Endothelial cell of umbilical vein (primary cell): ENCODE data around the gene RFLNA. TPM values are rescaled to one million over a fixed set of nuclear protein-coding genes. Genes with fewer than 3 reads are reported as not detected.

ENCODE experiments used
- BruUV-seq: library from RNA; stranded (reverse); fragments of 400-500 nt; replicated peaks from 2 replicates; lab custom pipeline; 2021; lab: Mats Ljungman, UMichigan
- CTCF ChIA-PET: fragments of 300-600, 350-600 bp; sonication (Branson Sonifier 250); formaldehyde crosslinking; loops from one replicate; lab custom pipeline; 2021; ENCODE audit warnings: antibody characterized with exemption, inconsistent platforms; lab: Charles Lee
- POLR2A ChIA-PET: fragments of 300-600, 350-600 bp; sonication (Branson Sonifier 250); formaldehyde crosslinking; loops from one replicate; lab custom pipeline; 2021; ENCODE audit warnings: antibody characterized with exemption, inconsistent platforms; lab: Charles Lee
- DNase-seq: peaks from one replicate; pipeline ENCODE4 v3.0.0-alpha.2; 2011; ENCODE audit warnings: low read depth, low spot score
- FAIRE-seq: peaks from 2 replicates; lab custom pipeline; 2011; peaks lifted over from hg19 to GRCh38; lab: Jason Lieb, UNC
- H2AFZ ChIP-seq: 2 replicates; pipeline ENCODE4 v1.6.0; 2012; ENCODE audit warnings: low read depth, low read length, control low read depth, inconsistent platforms
- H3K27ac ChIP-seq: 2 replicates; pipeline ENCODE4 v1.5.1; 2011; ENCODE audit warnings: low read depth, mild to moderate bottlenecking, control low read depth, low read length, moderate library complexity; ENCODE audit not compliant: insufficient read depth
- H3K27me3 ChIP-seq, 2 experiments: 2 replicates each; pipeline versions ENCODE4 v1.6.0 to v1.6.1; 2011; ENCODE audit warnings: low read length in 2 of 2, mixed read lengths in 1 of 2; ENCODE audit not compliant: control insufficient read depth in 2 of 2, insufficient read depth in 2 of 2
- H3K36me3 ChIP-seq, 2 experiments: 2 replicates in 1 of 2; 3 replicates in 1 of 2; pipeline ENCODE4 v1.5.1; 2011; ENCODE audit warnings: low read length in 2 of 2, mild to moderate bottlenecking in 1 of 2, moderate library complexity in 1 of 2; ENCODE audit not compliant: control insufficient read depth in 2 of 2, insufficient read depth in 2 of 2; ENCODE audit errors: extremely low read depth in 1 of 2
- H3K4me1 ChIP-seq: 3 replicates; pipeline ENCODE4 v1.5.1; 2011; ENCODE audit warnings: mild to moderate bottlenecking, low read length; ENCODE audit not compliant: control insufficient read depth, insufficient read depth; ENCODE audit errors: extremely low read depth
- H3K4me2 ChIP-seq: 2 replicates; pipeline ENCODE4 v1.6.1; 2011; ENCODE audit warnings: low read length, control low read depth, mixed read lengths; ENCODE audit not compliant: insufficient read depth
- H3K4me3 ChIP-seq, 3 experiments: fragments of 200-600 bp in 1 of 3; sonication (generic), shearing (Covaris generic) in 1 of 3; replicated peaks in 1 of 3; 2 replicates each; pipeline ENCODE4 v1.5.1; 2011 to 2016; ENCODE audit warnings: control low read depth in 3 of 3, low read length in 3 of 3, mild to moderate bottlenecking in 2 of 3, inconsistent platforms in 1 of 3, low read depth in 1 of 3, moderate library complexity in 1 of 3; ENCODE audit not compliant: insufficient read depth in 1 of 3
- H3K79me2 ChIP-seq: 2 replicates; pipeline ENCODE4 v1.6.0; 2012; ENCODE audit warnings: low read length, inconsistent platforms; ENCODE audit not compliant: control insufficient read depth, insufficient read depth
- H3K9ac ChIP-seq: replicated peaks from 2 replicates; pipeline ENCODE3; 2011; ENCODE audit warnings: low read length, control low read depth; ENCODE audit not compliant: insufficient read depth; ENCODE audit errors: extremely low read depth
- H3K9me1 ChIP-seq: replicated peaks from 3 replicates; pipeline ENCODE4 v1.6.0; 2011; ENCODE audit warnings: mild to moderate bottlenecking, low read length; ENCODE audit not compliant: control insufficient read depth, insufficient read depth; ENCODE audit errors: extremely low read depth
- H3K9me3 ChIP-seq: replicated peaks from 2 replicates; pipeline ENCODE4 v1.5.1; 2012; ENCODE audit warnings: low read length, inconsistent platforms; ENCODE audit not compliant: control insufficient read depth, insufficient read depth
- H4K20me1 ChIP-seq: replicated peaks from 2 replicates; pipeline ENCODE3; 2011; ENCODE audit warnings: mild to moderate bottlenecking, low read length; ENCODE audit not compliant: control insufficient read depth, insufficient read depth; ENCODE audit errors: extremely low read depth
- CTCF ChIP-seq, 2 donors: IDR thresholded peaks; 1 replicate in 1 of 2; 2 replicates in 1 of 2; pipeline ENCODE4 v1.5.1; 2011; ENCODE audit warnings: low read length in 2 of 2, mild to moderate bottlenecking in 2 of 2, moderate library complexity in 2 of 2, control low read depth in 1 of 2, inconsistent platforms in 1 of 2, low read depth in 1 of 2; ENCODE audit not compliant: insufficient read depth in 1 of 2; ENCODE audit errors: extremely low read depth in 1 of 2
- EZH2 ChIP-seq: IDR thresholded peaks from 2 replicates; pipeline ENCODE4 v1.6.1; 2012; ENCODE audit warnings: borderline replicate concordance, low read depth, mild to moderate bottlenecking, moderate library complexity, low read length, inconsistent platforms; ENCODE audit not compliant: severe bottlenecking
- FOS ChIP-seq: IDR thresholded peaks from 2 replicates; pipeline ENCODE4 v1.6.1; 2011; ENCODE audit warnings: mild to moderate bottlenecking, low read length, moderate library complexity, borderline replicate concordance; ENCODE audit not compliant: insufficient read depth
- GATA2 ChIP-seq: IDR thresholded peaks from 2 replicates; pipeline ENCODE4 v1.7.0; 2011; ENCODE audit warnings: low read depth, mild to moderate bottlenecking, moderate library complexity, mixed read lengths, low read length; ENCODE audit not compliant: insufficient read length, insufficient read depth
- JUN ChIP-seq: IDR thresholded peaks from 2 replicates; pipeline ENCODE4 v1.6.1; 2011; ENCODE audit warnings: borderline replicate concordance, low read depth; ENCODE audit not compliant: insufficient read length, insufficient read depth
- MAX ChIP-seq: IDR thresholded peaks from 2 replicates; pipeline ENCODE4 v1.6.1; 2011; ENCODE audit not compliant: insufficient read depth, insufficient read length
- MYC ChIP-seq: IDR thresholded peaks from one replicate; pipeline ENCODE4 v1.6.1; 2011; ENCODE audit warnings: mild to moderate bottlenecking, low read depth, low read length
- POLR2A ChIP-seq: IDR thresholded peaks from 2 replicates; pipeline ENCODE4 v1.6.1; 2012; ENCODE audit warnings: low read depth, mild to moderate bottlenecking, control low read depth, low read length
- POLR2AphosphoS5 ChIP-seq: IDR thresholded peaks from 2 replicates; pipeline ENCODE4 v1.6.1; 2012; ENCODE audit warnings: low read depth, mild to moderate bottlenecking, control low read depth, low read length, moderate library complexity; ENCODE audit not compliant: insufficient read depth
- dilution Hi-C: fragments of 300-500 bp; cut with MboI; formaldehyde crosslinking; loops from one replicate; pipeline ENCODE4 v1.15.0; 2019; ENCODE audit warnings: low sequenced_read_pairs; ENCODE audit not compliant: extremely low pct_ligation_motif_present
- intact Hi-C: fragments of 100-400 bp; cut with micrococcal nuclease; formaldehyde crosslinking; loops from one replicate; pipeline ENCODE4 v1.10.0; 2022
- polyA plus RNA-seq, 4 experiments: library from polyadenylated mRNA; depleted of rRNA in 3 of 4; stranded (reverse) in 3 of 4; unstranded in 1 of 4; fragments of >200 nt; gene quantifications; 2 replicates each; pipeline versions ENCODE4 v1.2.1 to v1.2.3, GENCODE V29; 2011 to 2012; ENCODE audit warnings: missing spikeins in 1 of 4
- total RNA-seq: library from RNA; stranded (reverse); gene quantifications from 2 replicates; pipeline ENCODE4 v1.2.3, GENCODE V29; 2021

RFLNA gene
- total and polyA plus RNA-seq, 2 donors (not counting 3 experiments of a cell fraction or from before 2014, with no cell fraction given), result 19.7 to 24.5 TPM

- intact Hi-C loops (no loop called here), dilution Hi-C loops (no loop called here)
- Histone ChIP-seq H3K27me3 (peaks cover 0 to 6% of the 10 kb centered on the region in 2 experiments), H3K4me2 (no peak overlapping the region), H4K20me1 (no peaks in the 10 kb centered on the region), H3K4me3 (no peak overlapping the region), H3K9me1 (no peaks in the 10 kb centered on the region), H3K27ac (no peak overlapping the region), H3K4me1 (no peaks in the 10 kb centered on the region), H3K9me3 (no peaks in the 10 kb centered on the region), H3K79me2 (no peaks in the 10 kb centered on the region), H2AFZ (no peak overlapping the region), H3K9ac (no peak overlapping the region), H3K36me3 (no peaks in the 10 kb centered on the region)
- CTCF ChIA-PET, result interaction anchor here (1.3 kb wide), 1 partner anchor 19 kb away, joined by 3 read pairs; no protein-coding TSS in a partner anchor
- POLR2A ChIA-PET, result no interaction called here
- DNase-seq (no peak), FAIRE-seq (no peak)
- no TSS peak for BruUV-seq
- TF ChIP-seq JUN (no peak), POLR2AphosphoS5 (no peak), MAX (no peak), CTCF (IDR thresholded peaks at IDR 0.05; ENCODE audit: extremely low read depth in 1 of 2, insufficient read depth in 1 of 2, low read depth in 1 of 2, low read length in 2 of 2) (no peak), FOS (no peak), POLR2A (no peak), MYC (no peak), EZH2 (no peak), GATA2 (no peak)
Measured at GRCh38 chr12:124261885-124262284, 33.0 kb upstream of the RFLNA start.
